ENCODE measurements around the gene ESR2. TPM values are rescaled to one million over a fixed set of nuclear protein-coding genes. Genes with fewer than 3 reads are reported as not detected.

ESR2 gene
- total RNA-seq, 4 donors from 2014 or later = 0.27 to 1.0 (median 0.78) TPM; not detected in 1

- Histone ChIP-seq H3K4me3 (replicated peaks in 1 of 3) (no peak overlapping the region), H3K36me3 (peaks cover 6 to 26% of the 10 kb centered on the region in 2 donors), H3K27me3 (no peaks in the 10 kb centered on the region), H3K9me3 (no peaks in the 10 kb centered on the region), H3K27ac (peak overlapping the region in 2 of 3 donors; percentile 25 to 26), H3K4me1 (peaks cover 0 to 3% of the 10 kb centered on the region in 2 donors)
- intact Hi-C loops (cut with DNase I) = no loop called here
- DNase-seq = no peak
- TF ChIP-seq POLR2A (IDR thresholded peaks at IDR 0.05) = no peak
- TF ChIP-seq, protein P1, sequence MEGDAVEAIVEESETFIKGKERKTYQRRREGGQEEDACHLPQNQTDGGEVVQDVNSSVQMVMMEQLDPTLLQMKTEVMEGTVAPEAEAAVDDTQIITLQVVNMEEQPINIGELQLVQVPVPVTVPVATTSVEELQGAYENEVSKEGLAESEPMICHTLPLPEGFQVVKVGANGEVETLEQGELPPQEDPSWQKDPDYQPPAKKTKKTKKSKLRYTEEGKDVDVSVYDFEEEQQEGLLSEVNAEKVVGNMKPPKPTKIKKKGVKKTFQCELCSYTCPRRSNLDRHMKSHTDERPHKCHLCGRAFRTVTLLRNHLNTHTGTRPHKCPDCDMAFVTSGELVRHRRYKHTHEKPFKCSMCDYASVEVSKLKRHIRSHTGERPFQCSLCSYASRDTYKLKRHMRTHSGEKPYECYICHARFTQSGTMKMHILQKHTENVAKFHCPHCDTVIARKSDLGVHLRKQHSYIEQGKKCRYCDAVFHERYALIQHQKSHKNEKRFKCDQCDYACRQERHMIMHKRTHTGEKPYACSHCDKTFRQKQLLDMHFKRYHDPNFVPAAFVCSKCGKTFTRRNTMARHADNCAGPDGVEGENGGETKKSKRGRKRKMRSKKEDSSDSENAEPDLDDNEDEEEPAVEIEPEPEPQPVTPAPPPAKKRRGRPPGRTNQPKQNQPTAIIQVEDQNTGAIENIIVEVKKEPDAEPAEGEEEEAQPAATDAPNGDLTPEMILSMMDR (IDR thresholded peaks at IDR 0.05) = no peak
- WGBS, 2 donors = 97 to 98% methylated on average over 3 of the region's 3 CpGs
These were observed 212.9 kb downstream of the ESR2 start for GRCh38 chr14:64081174-64081746.

DNA sequence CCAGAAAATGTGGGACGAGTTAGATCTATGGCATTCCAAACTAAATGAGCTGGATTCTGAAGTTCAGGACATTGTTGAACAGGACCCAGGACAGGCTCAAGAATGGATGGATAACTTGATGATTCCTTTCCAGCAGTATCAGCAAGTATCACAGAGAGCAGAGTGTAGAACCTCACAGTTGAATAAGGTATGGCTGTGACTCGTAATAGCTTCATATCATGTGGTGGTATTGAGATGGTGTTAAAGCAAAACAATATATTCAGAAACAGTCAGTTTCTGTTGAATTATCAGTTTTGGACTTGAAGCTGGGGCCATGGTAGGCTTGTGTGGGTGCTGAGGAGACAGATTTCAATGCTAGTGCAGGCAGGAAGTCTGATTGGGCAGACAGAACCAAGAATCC, 213.7 kb downstream of the ESR2 start:
- H3K36me3 ChIP-seq = peaks cover 6 to 26% of the 10 kb centered on the region in 2 donors
- intact Hi-C loops (cut with DNase I) = no loop called here
- WGBS, 2 donors = 92 to 98% methylated on average over 2 of the region's 2 CpGs
- no peak overlapping the region for H3K4me3 ChIP-seq (replicated peaks in 1 of 3)
- DNase-seq = no peak
- H3K27me3 ChIP-seq = no peaks in the 10 kb centered on the region
- no peaks in the 10 kb centered on the region for H3K9me3 ChIP-seq
- no peak for TF ChIP-seq POLR2A (IDR thresholded peaks at IDR 0.05)
- TF ChIP-seq, protein P1 (IDR thresholded peaks at IDR 0.05) = no peak
- H3K4me1 ChIP-seq = peaks cover 0 to 3% of the 10 kb centered on the region in 2 donors
- H3K27ac ChIP-seq = peak overlapping the region in 2 of 3 donors; percentile 2 to 25

DNA sequence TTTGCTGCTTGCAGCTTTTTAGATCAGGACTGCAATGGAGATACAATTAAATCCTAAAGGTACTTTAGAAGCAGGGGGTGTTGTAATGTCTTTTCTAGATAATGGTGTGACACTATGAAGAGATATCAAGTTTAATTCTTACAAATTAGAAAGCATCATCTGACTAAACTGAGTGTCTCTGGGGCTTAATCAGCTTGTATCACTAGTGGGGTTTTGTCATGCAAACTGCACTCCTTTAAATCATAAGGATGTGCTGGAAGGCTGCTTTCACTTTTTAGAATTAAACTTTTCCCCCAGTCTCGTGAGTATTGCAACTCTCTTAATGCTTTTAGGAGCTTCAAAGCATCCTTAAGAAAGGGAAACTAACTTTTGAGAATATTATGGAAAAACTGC, 218.6 kb downstream of the ESR2 start:
- Histone ChIP-seq H3K27me3 (no peaks in the 10 kb centered on the region), H3K4me3 (replicated peaks in 1 of 3) (no peak overlapping the region), H3K27ac (no peak overlapping the region), H3K36me3 (peaks cover 13 to 25% of the 10 kb centered on the region in 2 donors), H3K9me3 (no peaks in the 10 kb centered on the region), H3K4me1 (no peaks in the 10 kb centered on the region)
- intact Hi-C loops (cut with DNase I) = no loop called here
- no peak for DNase-seq
- WGBS, 2 donors = 86 to 96% methylated on average over 1 of the region's 1 CpG
- TF ChIP-seq, protein P1 (IDR thresholded peaks at IDR 0.05) = no peak
- no peak for TF ChIP-seq POLR2A (IDR thresholded peaks at IDR 0.05)

DNA sequence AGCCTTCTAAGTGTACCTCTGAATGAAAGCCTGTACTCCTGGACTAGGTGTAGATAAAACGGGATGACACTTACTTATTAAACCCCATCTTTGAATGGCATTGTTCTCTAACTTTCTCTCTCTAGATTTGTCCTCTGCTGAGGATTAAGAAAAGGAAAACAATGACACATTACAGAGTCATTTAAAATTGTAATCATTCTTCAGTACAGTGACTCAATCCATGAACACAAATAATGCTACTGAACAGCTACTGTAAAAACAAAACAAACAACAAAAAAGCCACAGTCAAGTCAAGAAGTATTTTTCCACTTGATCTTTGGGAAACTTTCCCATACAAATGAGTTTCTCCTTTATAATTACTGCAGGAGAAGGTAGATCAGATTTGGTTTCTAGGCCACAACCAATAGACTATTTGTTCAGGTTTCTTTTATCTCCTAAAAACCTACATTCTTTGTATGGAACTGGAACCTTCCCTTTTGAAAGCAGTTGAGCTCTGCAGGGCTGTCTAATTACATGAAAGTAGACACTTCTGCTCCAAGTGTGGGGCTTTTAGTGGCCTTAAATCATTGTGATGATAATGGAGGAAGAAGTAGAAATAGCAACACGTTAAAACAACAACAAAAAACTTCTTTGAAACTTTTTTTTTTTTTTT, 219.1 kb downstream of the ESR2 start:
- no peak for DNase-seq
- Histone ChIP-seq H3K4me1 (no peaks in the 10 kb centered on the region), H3K4me3 (replicated peaks in 1 of 3) (no peak overlapping the region), H3K36me3 (peaks cover 11 to 25% of the 10 kb centered on the region in 2 donors), H3K27me3 (no peaks in the 10 kb centered on the region), H3K27ac (no peak overlapping the region), H3K9me3 (no peaks in the 10 kb centered on the region)
- intact Hi-C loops (cut with DNase I) = no loop called here
- WGBS, 2 donors = 61 to 66% methylated on average over 2 of the region's 2 CpGs
- TF ChIP-seq, protein P1 (IDR thresholded peaks at IDR 0.05) = no peak
- no peak for TF ChIP-seq POLR2A (IDR thresholded peaks at IDR 0.05)

GRCh38 chr14:64069634-64070359, 224.4 kb downstream of the ESR2 start:
- no peak overlapping the region for H3K27ac ChIP-seq
- no peaks in the 10 kb centered on the region for H3K9me3 ChIP-seq
- H3K36me3 ChIP-seq = peaks cover 6 to 25% of the 10 kb centered on the region in 2 donors
- H3K27me3 ChIP-seq = no peaks in the 10 kb centered on the region
- 85 to 88% methylated on average over 5 of the region's 5 CpGs for WGBS, 2 donors
- TF ChIP-seq, protein P1 (IDR thresholded peaks at IDR 0.05) = no peak
- TF ChIP-seq POLR2A (IDR thresholded peaks at IDR 0.05) = no peak
- intact Hi-C loops (cut with DNase I) = no loop called here
- no peak overlapping the region for H3K4me3 ChIP-seq (replicated peaks in 1 of 3)
- no peaks in the 10 kb centered on the region for H3K4me1 ChIP-seq
- DNase-seq = no peak
